HG02588 (cell line): ENCODE results near the gene ANKRD18B.
A peak's percentile ranks its signal among the peaks of the same experiment; 100 is the strongest.
"Not testable (repeated sequence)": the region's sequence is repeated elsewhere in the genome, so short reads cannot be mapped to it uniquely, and the experiment has no call there.

ENCODE experiments used
- ATAC-seq: cut with Tn5 transposase; IDR thresholded peaks from one replicate; pipeline ENCODE4 v1.9.1; 2021; ENCODE audit warnings: mild to moderate bottlenecking, moderate library complexity; ENCODE audit not compliant: unreplicated experiment

The ANKRD18B gene

GRCh38 chr9:33523397-33524305, at the start of gene ANKRD18B:
TSS of gene ANKRD18B (plus strand) at chr9:33524251. CDS start at chr9:33524490, 239 bp downstream.
- peak; percentile 46 for ATAC-seq

DNA sequence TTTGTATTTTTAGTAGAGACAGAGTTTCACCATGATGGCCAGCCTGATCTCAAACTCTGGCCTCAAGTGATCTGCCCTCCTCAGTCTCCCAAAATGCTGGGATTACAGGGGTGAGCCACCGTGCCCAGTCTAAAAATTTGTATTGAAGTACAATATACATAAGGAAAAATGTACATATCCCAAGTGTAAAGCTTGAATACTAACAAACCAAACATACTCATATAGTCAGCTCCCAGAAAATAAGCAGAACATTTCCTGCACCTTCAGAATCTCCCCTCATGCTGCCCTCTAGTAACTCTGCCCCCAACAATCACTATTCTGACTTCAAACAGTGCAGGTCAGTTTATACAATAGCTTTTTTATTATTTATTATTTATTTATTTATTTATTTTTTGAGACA, 48.7 kb upstream of the ANKRD18B start:
- no peak for ATAC-seq

- ATAC-seq = no peak
Measured at GRCh38 chr9:33476503-33476902, 47.5 kb upstream of the ANKRD18B start.

- ATAC-seq = no peak
Measured at GRCh38 chr9:33480106-33480505, 43.9 kb upstream of the ANKRD18B start.

DNA sequence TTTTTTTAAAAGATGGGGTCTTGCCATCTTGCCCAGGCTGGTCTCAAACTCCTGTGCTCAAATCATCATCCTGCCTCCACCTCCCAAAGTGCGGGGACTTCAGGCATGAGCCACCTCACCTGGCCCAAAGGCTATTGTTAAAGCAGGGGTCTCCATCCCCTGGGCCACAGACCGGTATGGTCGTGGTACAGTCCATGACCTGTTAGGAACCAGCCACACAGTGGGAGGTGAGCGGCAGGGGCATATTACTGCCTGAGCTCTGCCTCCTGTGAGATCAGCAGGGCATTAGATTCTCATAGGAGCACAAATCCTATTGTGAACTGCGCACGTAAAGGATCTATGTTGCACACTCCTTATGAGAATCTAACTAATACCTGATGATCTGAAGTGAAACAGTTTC, 43.1 kb upstream of the ANKRD18B start:
- no peak for ATAC-seq

DNA sequence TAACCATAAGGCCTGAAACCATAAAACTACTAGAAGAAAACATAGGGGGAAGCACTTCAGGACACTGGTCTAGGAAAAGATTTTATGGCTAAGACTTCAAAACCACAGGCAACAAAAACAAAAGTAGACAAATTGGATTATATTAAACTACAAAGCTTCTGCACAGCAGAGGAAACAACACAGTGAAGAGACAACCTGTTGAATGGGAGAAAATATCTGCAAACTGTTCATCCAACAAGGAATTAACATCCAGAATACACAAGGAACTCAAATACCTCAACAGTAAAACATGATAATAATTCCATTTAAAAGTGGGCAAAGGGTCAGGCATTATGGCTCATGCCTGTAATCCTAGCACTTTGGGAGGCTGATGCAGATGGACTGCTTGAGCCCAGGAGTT, 38.7 kb upstream of the ANKRD18B start:
- ATAC-seq = not testable (repeated sequence)

DNA sequence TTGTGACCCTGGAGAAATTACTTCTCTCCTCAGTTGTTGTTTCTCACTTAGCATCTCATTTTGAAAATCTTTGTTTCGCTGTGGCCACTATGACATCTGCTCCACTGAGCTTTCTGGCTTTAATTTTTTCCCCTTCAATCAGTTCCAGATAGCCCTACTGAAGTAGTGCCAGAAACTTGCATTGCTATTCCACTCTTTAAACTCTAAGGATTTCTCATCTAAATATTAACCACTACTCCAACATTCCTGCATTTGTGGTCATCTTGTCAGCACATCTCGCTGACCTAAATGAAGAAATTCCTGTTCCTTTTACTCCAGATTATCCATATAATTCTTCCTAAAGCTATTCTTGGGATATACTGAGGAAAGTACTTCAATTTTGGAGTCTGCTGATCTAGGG, 35.0 kb upstream of the ANKRD18B start:
- no peak for ATAC-seq

GRCh38 chr9:33493819-33494218, 30.2 kb upstream of the ANKRD18B start:
- ATAC-seq = not testable (repeated sequence)

DNA sequence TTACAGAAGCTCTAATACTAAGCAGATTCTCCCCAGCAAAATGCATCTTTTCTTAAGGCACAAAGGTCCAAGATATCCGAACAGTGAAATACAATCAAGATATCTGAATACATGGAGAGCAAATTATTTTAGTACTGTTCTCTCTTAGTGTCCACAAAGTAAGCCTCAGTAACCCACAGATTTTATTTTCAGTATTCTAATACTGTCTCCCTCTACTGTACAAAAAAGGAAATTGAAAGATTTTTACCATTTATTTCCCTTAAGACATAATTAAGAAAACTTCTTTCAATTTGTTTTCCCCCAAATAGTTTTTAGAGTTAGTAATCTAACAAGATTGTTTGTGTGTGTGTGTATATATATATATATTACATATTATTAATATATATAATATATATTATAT, 25.7 kb upstream of the ANKRD18B start:
- no peak for ATAC-seq

DNA sequence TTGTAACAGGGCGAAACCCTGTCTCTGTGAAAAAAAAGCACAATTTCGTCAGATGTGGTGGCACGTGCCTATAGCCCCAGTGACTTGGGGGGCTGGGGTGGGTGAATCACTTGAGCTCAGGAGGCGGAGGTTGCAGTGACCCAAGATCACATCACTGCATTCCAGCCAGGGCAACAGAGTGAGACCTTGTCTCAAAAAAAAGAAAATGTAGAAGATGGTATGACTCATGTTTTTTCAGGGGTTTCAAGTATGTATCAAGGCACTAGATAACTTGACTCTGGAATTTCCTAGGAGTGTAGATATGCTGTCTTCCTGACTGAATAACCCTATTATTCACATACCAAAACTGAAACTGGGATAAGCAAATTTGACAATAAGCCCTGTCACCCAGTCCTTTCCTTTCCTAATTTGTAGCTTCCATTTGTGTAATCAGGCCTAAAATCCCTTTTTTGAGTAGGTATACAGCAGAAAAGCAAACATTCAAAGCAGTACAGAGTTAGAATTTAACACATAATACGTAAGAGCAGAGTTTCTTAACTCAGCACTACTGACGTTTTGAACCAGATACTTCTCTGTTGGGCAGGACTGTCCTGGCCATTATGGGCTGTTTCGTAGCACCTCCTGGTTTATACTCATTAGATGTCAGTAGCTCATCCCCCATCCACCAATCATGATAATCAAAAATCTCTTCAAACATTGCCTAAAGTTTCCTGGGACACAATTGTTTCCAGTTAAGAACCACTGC, 17.3 kb upstream of the ANKRD18B start:
- ATAC-seq = no peak

GRCh38 chr9:33510262-33511183, 13.5 kb upstream of the ANKRD18B start:
- ATAC-seq = no peak

- not testable (repeated sequence) for ATAC-seq
Measured at GRCh38 chr9:33511184-33511517, 12.9 kb upstream of the ANKRD18B start.

GRCh38 chr9:33512535-33512934, 11.5 kb upstream of the ANKRD18B start:
- not testable (repeated sequence) for ATAC-seq

- ATAC-seq = not testable (repeated sequence)
Measured at GRCh38 chr9:33515342-33515995, 8.6 kb upstream of the ANKRD18B start.

DNA sequence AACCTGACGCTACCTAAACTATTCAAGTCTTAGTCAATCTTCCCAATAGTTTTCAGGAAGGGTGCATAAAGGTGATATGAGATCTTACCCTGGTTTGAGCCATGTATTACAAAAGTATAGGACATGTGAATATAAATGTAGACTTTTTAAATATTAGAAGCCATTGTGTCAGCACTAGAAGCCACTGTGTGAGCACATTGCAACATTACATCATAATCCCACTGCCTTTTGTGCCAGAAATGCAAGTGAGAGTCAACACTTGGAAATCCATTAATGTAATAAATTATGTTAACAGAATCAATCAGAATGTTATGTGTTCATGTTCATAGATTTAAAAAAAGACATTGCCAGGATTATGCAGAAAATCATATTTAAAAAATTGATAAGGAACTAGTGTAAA, 7.7 kb upstream of the ANKRD18B start:
- not testable (repeated sequence) for ATAC-seq

- no peak for ATAC-seq
Measured at GRCh38 chr9:33517373-33517772, 6.7 kb upstream of the ANKRD18B start.

DNA sequence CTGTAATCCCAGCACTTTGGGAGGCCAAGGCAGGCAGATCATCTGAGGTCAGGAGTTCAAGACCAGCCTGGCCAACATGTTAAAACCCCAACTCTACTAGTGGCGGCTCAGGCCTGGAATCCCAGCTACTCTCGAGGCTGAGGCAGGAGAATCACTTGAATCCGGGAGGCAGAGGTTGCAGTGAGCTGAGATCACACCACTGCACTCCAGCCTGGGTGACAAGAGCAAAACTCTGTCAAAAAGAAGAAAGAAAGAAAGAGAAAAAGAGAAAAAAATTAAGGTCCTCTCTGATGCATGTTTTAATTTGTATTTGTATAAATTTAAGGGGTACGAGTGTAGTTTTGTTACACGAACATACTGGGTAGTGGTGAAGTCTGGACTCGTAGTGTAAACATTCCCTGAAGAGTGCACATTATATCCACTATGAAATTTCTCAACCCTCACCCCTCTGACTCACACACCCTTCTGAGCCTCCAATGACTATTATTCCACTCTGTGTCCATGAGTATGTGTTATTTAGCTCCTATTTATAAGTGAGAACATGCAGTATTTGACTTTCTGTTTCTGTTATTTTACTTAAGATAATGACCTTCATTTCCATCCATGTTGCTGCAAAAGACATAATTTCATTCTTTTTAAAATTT, 6.0 kb upstream of the ANKRD18B start:
- ATAC-seq = not testable (repeated sequence)

GRCh38 chr9:33521861-33522260, 2.2 kb upstream of the ANKRD18B start:
- not testable (repeated sequence) for ATAC-seq

DNA sequence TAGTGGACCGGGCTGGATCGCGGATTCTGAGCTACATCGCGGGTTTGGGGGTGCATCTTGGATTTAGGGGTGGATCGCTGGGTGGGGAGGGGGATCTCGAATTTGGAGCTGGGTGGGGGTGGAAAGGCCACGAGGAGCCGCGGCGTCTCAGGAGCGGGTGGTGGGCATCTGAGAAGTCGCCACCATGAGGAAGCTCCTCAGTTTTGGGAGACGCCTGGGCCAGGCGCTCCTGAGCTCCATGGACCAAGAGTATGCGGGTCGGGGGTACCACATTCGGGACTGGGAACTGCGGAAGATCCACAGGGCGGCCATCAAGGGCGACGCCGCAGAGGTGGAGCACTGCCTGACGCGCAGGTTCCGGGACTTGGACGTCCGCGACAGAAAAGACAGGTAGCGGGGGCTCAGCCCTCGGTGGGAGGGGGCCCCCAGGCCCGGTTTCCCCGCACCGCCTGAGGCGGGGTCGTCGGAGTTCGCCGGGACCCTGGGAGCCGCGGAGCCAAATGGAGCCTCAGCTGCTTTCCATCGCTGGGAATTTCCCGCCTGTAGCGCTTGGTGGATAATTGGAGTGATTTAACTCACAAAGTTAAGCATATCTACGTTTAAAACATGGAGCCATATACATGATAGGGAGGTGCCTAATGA, 376 bp downstream of the ANKRD18B start:
- no peak for ATAC-seq
